Measurements from ENCODE around the gene EVPLL.
"Not testable (repeated sequence)": the region's sequence is repeated elsewhere in the genome, so short reads cannot be mapped to it uniquely, and the experiment has no call there.

EVPLL gene

GRCh38 chr17:18379246-18380146, 1.9 kb downstream of the EVPLL start:
- no peak for DNase-seq

GRCh38 chr17:18380471-18381157, 3.0 kb downstream of the EVPLL start:
- no peak for DNase-seq

GRCh38 chr17:18381158-18381952, 3.8 kb downstream of the EVPLL start:
- no peak for DNase-seq

GRCh38 chr17:18381953-18382245, 4.3 kb downstream of the EVPLL start:
- no peak for DNase-seq

- no peak for DNase-seq
These were observed 5.0 kb downstream of the EVPLL start for GRCh38 chr17:18382441-18383078.

GRCh38 chr17:18383079-18383481, 5.5 kb downstream of the EVPLL start:
- DNase-seq: peak; percentile 4

- DNase-seq: not testable (repeated sequence)
These were observed 6.7 kb downstream of the EVPLL start for GRCh38 chr17:18384271-18384670.

- not testable (repeated sequence) for DNase-seq
These were observed 10.0 kb downstream of the EVPLL start for GRCh38 chr17:18387583-18387982.

- not testable (repeated sequence) for DNase-seq
These were observed 10.7 kb downstream of the EVPLL start for GRCh38 chr17:18388266-18388665.

GRCh38 chr17:18388728-18389127, 11.2 kb downstream of the EVPLL start:
- DNase-seq: not testable (repeated sequence)

- not testable (repeated sequence) for DNase-seq
These were observed 24.5 kb downstream of the EVPLL start for GRCh38 chr17:18401872-18402590.

- DNase-seq: not testable (repeated sequence)
These were observed 25.6 kb downstream of the EVPLL start for GRCh38 chr17:18403166-18403565.

- DNase-seq: not testable (repeated sequence)
These were observed 26.0 kb downstream of the EVPLL start for GRCh38 chr17:18403604-18404003.

GRCh38 chr17:18408906-18409305, 31.3 kb downstream of the EVPLL start:
- DNase-seq: not testable (repeated sequence)

GRCh38 chr17:18409321-18409720, 31.7 kb downstream of the EVPLL start:
- not testable (repeated sequence) for DNase-seq

- not testable (repeated sequence) for DNase-seq
These were observed 33.2 kb downstream of the EVPLL start for GRCh38 chr17:18410736-18411135.

GRCh38 chr17:18411377-18411864, 33.8 kb downstream of the EVPLL start:
- DNase-seq: peak; percentile 18

- peak; percentile 44 for DNase-seq
These were observed 34.5 kb downstream of the EVPLL start for GRCh38 chr17:18412001-18412538.

- DNase-seq: not testable (repeated sequence)
These were observed 43.9 kb downstream of the EVPLL start for GRCh38 chr17:18421521-18421920.

- not testable (repeated sequence) for DNase-seq
These were observed 44.9 kb downstream of the EVPLL start for GRCh38 chr17:18422464-18422863.

GRCh38 chr17:18423015-18423414, 45.4 kb downstream of the EVPLL start:
- DNase-seq: not testable (repeated sequence)

GRCh38 chr17:18425593-18425992, 48.0 kb downstream of the EVPLL start:
- not testable (repeated sequence) for DNase-seq

Measured in CD4-positive, alpha-beta T cell treated with Interleukin-21 for 1 hour (primary cell).